NCI-H187 (cell line): ENCODE measurements around the gene MAP2K7.
A peak's percentile ranks its signal among the peaks of the same experiment; 100 is the strongest.

Source experiments
- DNase-seq, 2 experiments: peaks; one replicate each; lab custom pipeline; 2025; lab: John Stamatoyannopoulos, UW

The MAP2K7 gene

DNA sequence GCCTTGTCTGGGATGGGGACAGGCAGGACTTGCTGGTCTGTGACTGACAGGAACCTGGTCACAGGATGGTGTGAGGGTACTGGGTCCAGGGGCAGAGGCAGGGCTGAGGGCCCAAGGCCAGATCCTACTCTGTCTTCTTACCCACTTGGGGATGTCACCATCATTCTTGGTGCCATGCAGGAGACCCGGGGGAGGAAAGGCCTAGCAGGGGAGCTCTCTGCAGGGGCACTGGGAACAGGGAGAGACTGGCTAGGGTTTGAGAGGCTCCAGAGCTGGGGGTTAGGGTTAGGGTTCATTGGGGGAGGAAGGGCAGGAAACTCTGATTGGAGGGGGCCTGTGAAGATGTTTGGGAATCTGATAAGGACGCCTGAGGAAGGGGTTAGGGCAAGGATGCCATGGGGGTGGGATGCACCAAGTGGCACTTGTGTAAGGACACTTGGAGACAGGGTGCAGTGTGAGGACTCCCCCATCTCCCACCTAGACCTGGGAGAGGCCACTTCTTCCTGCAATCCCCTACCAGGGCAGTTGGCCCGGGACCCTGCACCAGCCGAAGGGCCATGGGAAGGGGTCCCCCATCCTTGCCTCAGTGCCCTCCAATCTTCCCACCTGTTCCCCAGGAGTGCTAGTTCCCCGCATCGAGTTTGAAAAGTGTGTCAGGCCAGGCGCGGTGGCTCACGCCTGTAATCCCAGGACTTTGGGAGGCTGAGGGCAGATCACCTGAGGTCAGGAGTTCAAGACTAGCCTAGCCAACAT is 36.4 kb upstream of the MAP2K7 start:
- DNase-seq = no peak

- no peak for DNase-seq
These were observed 35.4 kb upstream of the MAP2K7 start for GRCh38 chr19:7868326-7868670.

- peak; percentile 25 to 43 for DNase-seq
These were observed 34.8 kb upstream of the MAP2K7 start for GRCh38 chr19:7868671-7869452.

- peak in 1 of 2 experiments; percentile 35 for DNase-seq
These were observed 34.2 kb upstream of the MAP2K7 start for GRCh38 chr19:7869453-7869909.

GRCh38 chr19:7869910-7870511 is 33.7 kb upstream of the MAP2K7 start:
- peak; percentile 12 to 47 for DNase-seq

DNA sequence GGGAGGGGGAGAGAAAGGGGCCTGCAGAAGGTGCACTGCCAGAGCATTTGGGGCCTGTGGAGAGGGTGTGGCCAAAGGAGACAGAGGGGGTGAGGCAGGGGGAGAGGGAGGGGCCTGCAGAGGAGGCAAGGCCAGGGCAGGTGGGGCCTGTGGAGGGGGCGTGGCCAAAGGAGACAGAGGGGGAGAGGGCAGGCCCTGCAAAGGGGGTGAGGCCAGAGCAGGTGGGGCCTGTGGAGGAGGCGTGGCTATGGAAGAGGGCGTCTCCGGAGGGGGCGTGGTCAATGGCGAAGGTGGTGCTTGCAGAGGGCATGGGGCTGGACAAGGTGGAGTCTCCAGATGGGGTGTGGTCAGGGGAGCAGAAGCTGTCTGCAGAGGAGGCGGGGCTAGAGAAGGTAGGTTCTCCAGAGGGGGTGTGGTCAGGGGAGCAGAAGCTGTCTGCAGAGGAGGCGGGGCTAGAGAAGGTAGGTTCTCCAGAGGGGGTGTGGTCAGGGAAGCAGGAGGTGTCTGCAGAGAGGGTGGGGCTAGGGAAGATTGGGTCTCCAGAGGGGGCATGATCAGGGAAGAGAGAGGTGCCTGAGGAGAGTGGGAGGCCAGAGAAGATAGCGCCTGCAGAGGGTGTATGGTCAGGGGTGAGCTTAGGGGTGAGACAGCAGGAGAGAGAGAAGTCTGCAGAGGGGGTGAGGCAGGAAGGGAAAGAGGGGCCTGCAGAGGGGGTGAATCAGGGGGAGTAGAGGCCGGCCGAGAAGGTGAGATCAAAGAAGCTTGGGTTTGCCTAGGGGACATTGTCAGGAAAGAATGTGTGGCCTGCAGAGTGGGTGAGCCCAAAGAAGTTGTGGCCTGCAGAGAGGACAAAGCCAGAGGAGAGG is 32.9 kb upstream of the MAP2K7 start:
- DNase-seq = peak; percentile 5 to 41

DNA sequence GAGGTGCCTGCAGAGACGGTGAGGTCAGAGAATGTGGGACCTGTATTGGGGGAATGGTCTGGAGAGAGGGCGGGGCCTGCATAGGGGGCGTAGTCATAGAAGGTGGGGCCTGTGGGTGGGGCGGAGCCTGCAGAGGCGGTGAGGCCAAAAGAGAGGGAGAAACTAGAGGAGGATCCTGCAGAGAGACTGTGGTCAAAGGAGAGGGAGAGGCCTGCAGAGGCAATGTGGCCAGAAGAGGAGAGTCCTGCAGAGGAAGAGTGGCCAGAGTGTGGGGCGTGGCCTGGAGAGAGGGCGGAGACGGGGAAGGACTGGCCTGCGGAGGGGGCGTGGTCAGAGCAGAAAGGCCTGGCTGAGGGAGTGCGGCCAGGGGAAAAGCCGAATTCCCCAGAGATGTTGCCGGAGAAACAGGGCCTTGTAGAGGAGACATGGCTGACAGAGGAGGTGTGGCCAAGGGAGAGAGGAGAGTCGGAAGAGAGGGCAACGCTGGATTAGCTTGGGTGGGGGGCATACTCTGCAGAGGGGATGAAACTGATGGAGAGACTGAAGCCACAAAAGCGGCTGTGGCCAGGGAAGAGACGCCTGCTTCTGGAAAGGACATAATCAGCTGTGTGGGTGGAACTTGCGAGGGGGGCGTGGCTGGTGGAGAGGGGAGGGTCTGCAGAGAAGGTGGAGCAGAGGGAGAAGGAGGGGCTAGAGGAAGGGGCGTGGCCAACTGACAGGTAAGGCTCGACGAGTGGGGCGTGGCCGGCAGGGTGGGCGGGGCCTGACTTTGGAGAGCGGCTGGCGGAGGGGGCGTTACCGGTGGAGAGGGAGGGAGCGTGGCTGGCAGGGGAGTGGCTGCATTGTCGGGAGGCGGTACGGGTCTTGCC is 32.0 kb upstream of the MAP2K7 start:
- peak; percentile 88 to 91 for DNase-seq

GRCh38 chr19:7872306-7873204 is 31.1 kb upstream of the MAP2K7 start:
- DNase-seq = no peak

GRCh38 chr19:7873304-7874075 is 30.2 kb upstream of the MAP2K7 start:
- no peak for DNase-seq

DNA sequence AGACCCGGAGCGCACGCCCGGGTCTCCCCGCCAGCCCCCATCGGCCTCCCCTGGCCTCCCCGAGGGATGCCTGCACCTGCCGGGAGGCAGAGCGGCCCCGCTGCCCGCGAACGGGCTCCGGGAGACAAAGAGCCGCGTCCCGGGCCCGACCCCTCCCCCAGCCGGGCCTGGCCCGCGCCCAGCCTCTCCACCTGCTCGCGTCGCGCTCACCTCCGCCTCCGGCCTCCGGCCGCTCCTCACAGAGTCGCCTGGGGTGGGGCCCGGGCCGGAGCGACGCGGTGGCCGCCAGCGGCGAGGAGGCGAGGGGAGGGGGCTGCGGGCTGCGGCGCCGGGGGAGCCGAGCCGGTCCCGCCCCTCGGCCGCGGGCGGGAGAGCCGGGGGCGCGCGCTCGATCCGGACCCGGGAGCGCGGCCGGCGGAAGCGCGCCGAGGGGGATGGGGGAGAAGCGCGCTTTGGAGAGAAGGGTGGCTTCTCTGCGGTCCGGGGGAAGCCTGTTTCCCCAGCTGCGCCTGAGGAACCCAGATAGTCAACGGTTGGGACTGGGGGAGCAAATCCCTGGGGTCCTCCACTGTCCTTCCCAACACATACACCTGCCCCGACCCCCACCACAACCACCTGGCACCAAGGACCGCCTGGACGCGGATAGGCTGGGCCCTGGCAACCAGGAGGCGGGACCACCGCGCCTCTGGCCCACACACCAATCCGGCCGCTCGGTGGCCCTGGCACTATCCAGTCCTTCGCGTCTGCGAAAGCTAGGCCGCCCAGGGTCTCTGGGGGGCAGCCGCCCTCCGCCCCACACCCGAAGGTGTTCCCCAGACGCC is 29.4 kb upstream of the MAP2K7 start, which contains the start of gene PRR36:
Gene PRR36, minus strand, starts transcription at position 315 of the 821 bp plus-strand sequence. CDS start 701 bp downstream, outside the sequence.
- peak; percentile 63 to 67 for DNase-seq

DNA sequence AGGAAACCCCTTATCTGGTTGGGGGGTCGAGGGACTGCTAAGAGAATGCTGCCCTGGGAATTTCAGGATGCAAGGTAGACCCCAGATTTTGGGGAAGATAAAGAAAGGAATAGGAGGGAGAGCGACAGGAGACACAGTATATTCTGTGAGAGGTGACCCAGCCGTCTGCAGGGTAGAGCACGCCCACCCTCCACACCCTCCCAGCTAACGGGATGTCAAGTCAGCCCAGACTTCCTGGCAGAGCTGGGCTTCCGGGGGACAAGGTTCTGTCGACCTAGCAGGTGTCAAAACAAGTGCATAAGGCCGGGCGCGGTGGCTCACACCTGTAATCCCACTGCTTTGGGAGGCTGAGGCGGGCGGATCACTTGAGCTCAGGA is 28.8 kb upstream of the MAP2K7 start:
- DNase-seq = no peak

GRCh38 chr19:7877249-7877836 is 26.3 kb upstream of the MAP2K7 start:
- no peak for DNase-seq

DNA sequence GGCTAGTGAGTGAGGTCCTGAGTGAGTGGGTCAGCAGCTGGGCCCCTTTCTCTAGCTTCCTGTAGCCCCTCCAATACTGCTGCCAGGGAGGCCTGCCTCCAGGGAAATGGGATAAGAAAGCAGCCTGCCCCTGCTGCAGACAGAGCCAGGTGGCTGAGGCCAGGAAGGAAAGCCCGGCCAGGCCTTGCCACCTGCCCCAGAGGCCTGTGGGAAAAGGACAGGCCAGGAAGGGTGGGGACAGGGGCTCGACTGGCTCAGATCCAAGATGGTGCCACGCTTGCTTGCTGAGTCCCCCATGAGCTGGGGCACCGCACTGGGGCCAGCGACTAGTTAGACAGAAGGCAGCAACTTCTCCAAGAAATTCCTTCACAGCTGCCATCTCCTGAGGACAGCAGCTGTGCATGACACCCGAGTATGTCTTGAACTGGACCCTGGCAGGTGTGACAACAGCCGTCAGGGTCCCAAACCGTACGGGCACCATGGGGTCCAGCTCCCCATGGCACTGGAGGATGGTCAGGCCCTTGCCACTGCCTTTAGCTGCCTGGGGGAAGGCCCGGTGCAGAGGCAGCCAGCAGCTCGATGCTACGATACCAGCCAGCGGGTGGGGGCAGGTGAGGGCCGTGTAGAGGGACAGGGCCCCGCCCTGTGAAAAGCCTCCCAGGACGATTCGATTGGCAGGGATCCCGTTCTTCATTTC is 24.4 kb upstream of the MAP2K7 start:
- no peak for DNase-seq

- no peak for DNase-seq
These were observed 23.8 kb upstream of the MAP2K7 start for GRCh38 chr19:7879836-7880235.

GRCh38 chr19:7881910-7882309 is 21.8 kb upstream of the MAP2K7 start:
- no peak for DNase-seq

DNA sequence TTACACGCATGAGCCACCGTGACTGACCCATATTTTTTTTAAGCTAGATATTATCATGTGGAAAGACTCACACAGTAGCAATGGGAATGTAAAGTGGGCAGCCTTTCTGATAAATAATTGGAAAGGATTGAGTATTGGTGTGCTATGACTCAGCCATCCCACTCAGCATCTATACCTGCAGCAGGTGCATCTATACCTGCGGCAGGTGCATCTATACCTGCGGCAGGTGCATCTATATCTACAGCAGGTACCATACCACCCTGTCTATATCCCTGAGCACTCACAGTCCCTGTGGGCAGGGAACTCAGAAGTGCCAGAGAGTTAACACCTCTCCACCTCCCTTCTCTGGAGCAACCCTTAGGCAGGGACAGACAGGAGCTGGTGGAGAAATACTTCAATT is 20.6 kb upstream of the MAP2K7 start:
- DNase-seq = no peak
